ENCODE results near the gene AP4E1.

GRCh38 chr15:50938525-50938924, 30.0 kb downstream of the AP4E1 start:
- TF ChIP-seq CTCF (IDR thresholded peaks at IDR 0.05) (no peak), POLR2A (IDR thresholded peaks at IDR 0.05) (no peak)
